Motor neuron (in vitro differentiated cells): ENCODE measurements around the gene GIMAP2. TPM values are rescaled to one million over a fixed set of nuclear protein-coding genes. Genes with fewer than 3 reads are reported as not detected.
A peak's percentile ranks its signal among the peaks of the same experiment; 100 is the strongest.
"Not testable (repeated sequence)": the region's sequence is repeated elsewhere in the genome, so short reads cannot be mapped to it uniquely, and the experiment has no call there.

ENCODE experiments used
- ATAC-seq, 8 experiments: fragments of 200-7000 bp; cut with Tn5 transposase; replicated peaks in 6 of 8; 2 replicates each; pipeline ENCODE4 v1.8.0; 2021; ENCODE audit warnings: mild to moderate bottlenecking in 8 of 8, moderate library complexity in 8 of 8
- H3K27ac ChIP-seq, 2 donors: fragments of 250-450 bp; sonication (Bioruptor Pico); 2 replicates each; pipeline ENCODE4 v1.9.0; 2021; ENCODE audit warnings: antibody characterized with exemption in 2 of 2, mild to moderate bottlenecking in 2 of 2, moderate library complexity in 1 of 2
- H3K4me1 ChIP-seq, 2 donors: fragments of 250-450 bp; sonication (Bioruptor Pico); replicated peaks in 1 of 2; 2 replicates each; pipeline ENCODE4 v1.6.1; 2021; ENCODE audit warnings: antibody characterized with exemption in 2 of 2, mild to moderate bottlenecking in 2 of 2, moderate library complexity in 1 of 2
- H3K4me3 ChIP-seq, 5 donors: fragments of 250-450 bp; sonication (Bioruptor Pico); 2 replicates each; pipeline ENCODE4 v1.9.0; 2021; ENCODE audit warnings: antibody characterized with exemption in 5 of 5, mild to moderate bottlenecking in 5 of 5, moderate library complexity in 4 of 5
- WGBS, 10 experiments: fragments of 450-650 bp; shearing (Covaris generic); methylation state at CpG; one replicate each; pipeline ENCODE4 v1.0.0; 2022; 5-methylcytosine and 5-hydroxymethylcytosine counted together
- in situ Hi-C, 9 experiments: fragments of 400-800 bp; cut with MboI; loops; one replicate each; pipeline ENCODE4 v1.15.0; 2021; ENCODE audit warnings: low sequenced_read_pairs in 9 of 9, low pct_unique_long_range_greater_than_20kb in 2 of 9; ENCODE audit not compliant: unreplicated experiment in 9 of 9
- total RNA-seq, 8 experiments: library from RNA; unstranded; fragments of 300-600 nt; gene quantifications; 2 replicates each; pipeline versions ENCODE4 v1.2.3 to v1.2.4, GENCODE V29; 2022

The GIMAP2 gene
- total RNA-seq: 1 to 10 TPM in 3 of 8 experiments, under 1 TPM in 3, not detected in 2; 0.13 to 3.3 (median 0.97) TPM

GRCh38 chr7:150685219-150686029 lies at the start of gene GIMAP2:
Gene GIMAP2, plus strand, starts transcription at chr7:150685706. Its CDS starts 1,354 bp downstream, at chr7:150687060.
- Histone ChIP-seq H3K4me3 (no peak within 1 kb of the TSS), H3K27ac (no peak within 1 kb of the TSS), H3K4me1 (no peaks in the 10 kb centered on the region)
- in situ Hi-C loops: no loop called here
- ATAC-seq: peak in 3 of 8 experiments; percentile 63 to 93 (median 91)
- WGBS, 10 experiments: 0 to 52% (median 37%) methylated on average over 2 to 6 of the region's 6 CpGs

- ATAC-seq: no peak
- in situ Hi-C loops: no loop called here
- Histone ChIP-seq H3K4me1 (no peaks in the 10 kb centered on the region), H3K4me3 (no peak overlapping the region), H3K27ac (no peak overlapping the region)
Measured at GRCh38 chr7:150641854-150642253, 43.7 kb upstream of the GIMAP2 start.

- H3K27ac ChIP-seq: no peak overlapping the region
- WGBS, 10 experiments: 76 to 86% (median 79%) methylated on average over 1 to 4 of the region's 5 CpGs; no CpG with 5 or more reads in 6 of the 10 experiments
- H3K4me1 ChIP-seq: no peaks in the 10 kb centered on the region
- H3K4me3 ChIP-seq: no peak overlapping the region
- in situ Hi-C loops: no loop called here
- ATAC-seq: no peak
Measured at GRCh38 chr7:150642926-150643325, 42.6 kb upstream of the GIMAP2 start.

GRCh38 chr7:150645259-150646020 lies 40.1 kb upstream of the GIMAP2 start:
- no peak for ATAC-seq
- WGBS, 10 experiments: 0 to 100% (median 57%) methylated on average over 1 to 4 of the region's 6 CpGs
- Histone ChIP-seq H3K27ac (no peak overlapping the region), H3K4me3 (no peak overlapping the region), H3K4me1 (no peaks in the 10 kb centered on the region)
- in situ Hi-C loops: no loop called here

GRCh38 chr7:150648353-150649079 lies 37.0 kb upstream of the GIMAP2 start:
- Histone ChIP-seq H3K27ac (no peak overlapping the region), H3K4me3 (no peak overlapping the region), H3K4me1 (no peaks in the 10 kb centered on the region)
- in situ Hi-C loops: no loop called here
- WGBS, 10 experiments: 0 to 100% (median 48%) methylated on average over 1 to 3 of the region's 3 CpGs
- ATAC-seq: no peak

GRCh38 chr7:150649080-150649385 lies 36.5 kb upstream of the GIMAP2 start:
- 0 to 53% (median 24%) methylated on average over 2 to 3 of the region's 3 CpGs; no CpG with 5 or more reads in 4 of the 10 experiments for WGBS, 10 experiments
- no peak for ATAC-seq
- no peak overlapping the region for H3K27ac ChIP-seq
- no peaks in the 10 kb centered on the region for H3K4me1 ChIP-seq
- no peak overlapping the region for H3K4me3 ChIP-seq
- in situ Hi-C loops: no loop called here

GRCh38 chr7:150654692-150655091 lies 30.8 kb upstream of the GIMAP2 start:
- Histone ChIP-seq H3K4me3 (no peak overlapping the region), H3K27ac (no peak overlapping the region), H3K4me1 (no peaks in the 10 kb centered on the region)
- peak in 3 of 8 experiments; percentile 58 to 73 (median 62) for ATAC-seq
- in situ Hi-C loops: no loop called here
- 0 to 83% (median 56%) methylated on average over 1 to 2 of the region's 2 CpGs; no CpG with 5 or more reads in 3 of the 10 experiments for WGBS, 10 experiments

GRCh38 chr7:150656047-150656446 lies 29.5 kb upstream of the GIMAP2 start:
- no peak overlapping the region for H3K27ac ChIP-seq
- H3K4me1 ChIP-seq: no peaks in the 10 kb centered on the region
- 0 to 100% (median 75%) methylated on average over 1 to 5 of the region's 5 CpGs for WGBS, 10 experiments

GRCh38 chr7:150657526-150657925 lies 28.0 kb upstream of the GIMAP2 start:
- Histone ChIP-seq H3K4me3 (no peak overlapping the region), H3K4me1 (no peaks in the 10 kb centered on the region), H3K27ac (no peak overlapping the region)
- in situ Hi-C loops: no loop called here
- 0 to 100% (median 53%) methylated on average over 1 to 3 of the region's 3 CpGs; no CpG with 5 or more reads in 2 of the 10 experiments for WGBS, 10 experiments
- ATAC-seq: no peak

More at GRCh38 chr7:150656047-150656446, 29.5 kb upstream of the GIMAP2 start:
- no peak overlapping the region for H3K4me3 ChIP-seq
- in situ Hi-C loops: no loop called here
- no peak for ATAC-seq

- H3K4me1 ChIP-seq: no peaks in the 10 kb centered on the region
- no peak overlapping the region for H3K4me3 ChIP-seq
- in situ Hi-C loops: no loop called here
- WGBS, 10 experiments: 0 to 100% (median 83%) methylated on average over 1 to 4 of the region's 4 CpGs; no CpG with 5 or more reads in 1 of the 10 experiments
- no peak overlapping the region for H3K27ac ChIP-seq
- ATAC-seq: no peak
Measured at GRCh38 chr7:150660939-150661613, 24.4 kb upstream of the GIMAP2 start.

GRCh38 chr7:150662821-150663220 lies 22.7 kb upstream of the GIMAP2 start:
- H3K4me3 ChIP-seq, ATAC-seq, in situ Hi-C loops, H3K27ac ChIP-seq, H3K4me1 ChIP-seq: not testable (repeated sequence)

- ATAC-seq: no peak
- H3K4me3 ChIP-seq: no peak overlapping the region
- in situ Hi-C loops: no loop called here
- no peaks in the 10 kb centered on the region for H3K4me1 ChIP-seq
- no peak overlapping the region for H3K27ac ChIP-seq
- 0 to 100% (median 49%) methylated on average over 1 to 4 of the region's 4 CpGs; no CpG with 5 or more reads in 3 of the 10 experiments for WGBS, 10 experiments
Measured at GRCh38 chr7:150663802-150664494, 21.6 kb upstream of the GIMAP2 start.
